GM12801 (cell line): ENCODE data around the gene HOXA9.

Experiments
- CTCF ChIP-seq: IDR thresholded peaks from one replicate; pipeline ENCODE4 v1.5.1; 2011; ENCODE audit warnings: control low read depth; ENCODE audit not compliant: insufficient read length; ENCODE audit errors: extremely low read depth

HOXA9 gene

GRCh38 chr7:27116031-27116961 lies 49.0 kb downstream of the HOXA9 start:
- TF ChIP-seq CTCF = no peak

- no peak for TF ChIP-seq CTCF
Observed at GRCh38 chr7:27115221-27116026, 49.9 kb downstream of the HOXA9 start.

GRCh38 chr7:27114881-27115220 lies 50.5 kb downstream of the HOXA9 start:
- TF ChIP-seq CTCF = no peak

- TF ChIP-seq CTCF = no peak
Observed at GRCh38 chr7:27113991-27114769, 51.2 kb downstream of the HOXA9 start.

GRCh38 chr7:27112955-27113949 lies 52.1 kb downstream of the HOXA9 start:
- no peak for TF ChIP-seq CTCF
